GDM1 (cell line): ENCODE results near the gene TAAR5.
"Not testable (repeated sequence)": the region's sequence is repeated elsewhere in the genome, so short reads cannot be mapped to it uniquely, and the experiment has no call there.

ENCODE experiments used
- DNase-seq: peaks from one replicate; lab custom pipeline; 2025; lab: John Stamatoyannopoulos, UW

Gene TAAR5, protein sequence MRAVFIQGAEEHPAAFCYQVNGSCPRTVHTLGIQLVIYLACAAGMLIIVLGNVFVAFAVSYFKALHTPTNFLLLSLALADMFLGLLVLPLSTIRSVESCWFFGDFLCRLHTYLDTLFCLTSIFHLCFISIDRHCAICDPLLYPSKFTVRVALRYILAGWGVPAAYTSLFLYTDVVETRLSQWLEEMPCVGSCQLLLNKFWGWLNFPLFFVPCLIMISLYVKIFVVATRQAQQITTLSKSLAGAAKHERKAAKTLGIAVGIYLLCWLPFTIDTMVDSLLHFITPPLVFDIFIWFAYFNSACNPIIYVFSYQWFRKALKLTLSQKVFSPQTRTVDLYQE

DNA sequence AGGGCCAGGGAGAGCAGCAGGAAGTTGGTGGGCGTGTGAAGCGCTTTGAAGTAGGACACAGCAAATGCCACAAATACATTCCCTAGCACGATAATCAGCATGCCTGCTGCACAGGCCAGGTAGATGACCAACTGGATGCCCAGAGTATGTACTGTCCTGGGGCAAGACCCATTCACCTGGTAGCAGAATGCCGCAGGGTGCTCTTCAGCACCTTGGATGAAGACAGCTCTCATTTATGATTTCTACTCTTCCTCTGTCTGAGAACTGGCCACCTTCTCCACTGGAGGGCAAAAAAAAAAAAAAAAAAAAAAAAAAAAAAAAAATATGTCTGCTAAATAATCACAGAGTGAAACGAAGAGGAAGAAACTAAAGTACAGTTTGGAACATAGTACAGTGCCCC, at the start of gene TAAR5:
Gene TAAR5 (minus strand): TSS at position 288 of the 400 bp plus-strand sequence. CDS start 55 bp downstream, at position 233.
- DNase-seq, result no peak

DNA sequence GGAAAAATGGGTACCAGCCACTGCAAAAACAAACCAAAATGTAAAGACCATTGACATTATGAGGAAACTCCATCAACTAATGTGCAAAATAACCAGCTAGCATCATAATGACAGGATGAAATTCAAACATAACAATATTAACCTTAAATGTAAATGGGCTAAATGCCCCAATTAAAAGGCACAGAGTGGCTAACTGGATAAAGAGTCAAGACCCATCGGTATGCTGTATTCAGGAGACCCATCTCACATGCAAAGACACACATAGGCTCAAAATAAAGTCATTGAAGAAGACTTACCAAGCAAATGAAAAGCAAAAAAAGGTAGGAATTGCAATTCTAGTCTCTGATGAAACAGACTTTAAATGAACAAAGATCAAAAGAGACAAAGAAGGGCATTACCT, 47.6 kb upstream of the TAAR5 start:
- DNase-seq, result not testable (repeated sequence)

DNA sequence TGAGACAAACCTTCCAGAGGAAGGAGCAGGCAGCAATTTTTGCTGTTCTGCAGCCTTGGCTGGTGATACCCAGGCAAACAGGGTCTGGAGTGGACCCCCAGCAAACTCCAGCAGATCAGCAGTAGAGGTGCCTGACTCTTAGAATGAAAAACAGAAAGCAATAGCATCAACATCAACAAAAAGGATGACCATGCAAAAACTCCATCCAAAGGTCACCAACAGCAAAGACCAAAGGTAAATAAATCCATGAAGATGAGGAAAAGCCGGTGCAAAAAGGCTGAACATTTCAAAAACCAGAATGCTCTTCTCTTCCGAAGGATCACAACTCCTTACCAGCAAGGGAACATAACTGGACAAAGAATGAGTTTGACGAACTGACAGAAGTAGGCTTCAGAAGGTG, 46.4 kb upstream of the TAAR5 start:
- not testable (repeated sequence) for DNase-seq

DNA sequence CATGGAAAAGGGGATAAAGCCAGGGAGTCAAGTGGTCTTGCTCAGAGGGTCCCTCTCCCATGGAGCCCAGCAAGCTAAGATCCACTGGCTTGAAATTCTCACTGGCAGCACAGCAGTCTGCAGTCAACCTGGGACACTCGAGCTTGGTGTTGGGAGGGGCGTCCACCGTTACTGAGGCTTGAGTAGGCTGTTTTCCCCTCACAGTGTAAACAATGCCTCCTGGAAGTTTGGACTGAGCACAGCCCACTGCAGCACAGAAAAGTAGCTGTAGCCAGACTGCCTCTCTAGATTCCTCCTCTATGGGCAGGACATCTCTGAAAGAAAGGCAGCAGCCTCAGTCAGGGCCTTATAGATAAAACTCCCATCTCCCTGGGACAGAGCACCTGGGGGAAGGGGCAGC, 45.7 kb upstream of the TAAR5 start:
- DNase-seq, result not testable (repeated sequence)

DNA sequence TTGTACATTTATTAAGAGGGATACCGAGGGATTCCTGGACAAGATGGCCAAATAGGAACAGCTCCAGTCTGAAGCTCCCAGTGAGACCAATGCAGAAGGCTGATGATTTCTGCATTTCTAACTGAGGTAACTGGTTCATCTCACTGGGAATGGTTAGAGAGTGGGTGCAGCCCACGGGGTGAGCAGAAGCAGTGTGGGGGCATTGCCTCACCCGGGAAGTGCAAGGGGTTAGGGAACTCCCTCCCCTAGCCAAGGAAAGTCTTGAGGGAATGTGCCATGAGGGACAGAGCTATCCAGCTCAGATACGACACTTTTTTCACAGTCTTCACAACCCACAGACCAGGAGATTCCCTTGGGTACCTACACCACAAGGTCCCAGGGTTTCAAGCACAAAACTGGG, 45.3 kb upstream of the TAAR5 start:
- no peak for DNase-seq

DNA sequence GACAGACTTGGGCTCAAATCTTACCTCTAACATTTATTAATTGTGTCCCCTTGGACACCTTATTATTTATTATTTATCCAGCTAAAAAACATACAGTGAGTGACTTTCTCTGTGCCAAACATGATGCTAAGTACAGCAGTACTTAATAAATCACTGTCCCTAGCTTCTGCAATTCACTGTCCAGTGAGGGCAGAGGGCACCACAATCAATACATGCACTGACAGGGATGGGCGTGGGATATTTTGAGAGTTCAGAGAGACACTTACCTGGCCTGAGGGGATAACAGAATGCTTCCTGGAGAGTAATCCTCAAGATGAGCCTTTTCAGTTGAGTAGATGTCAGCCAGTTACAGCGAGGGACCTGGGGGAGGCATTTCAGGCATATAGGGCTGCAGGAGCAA, 43.8 kb upstream of the TAAR5 start:
- DNase-seq, result no peak

DNA sequence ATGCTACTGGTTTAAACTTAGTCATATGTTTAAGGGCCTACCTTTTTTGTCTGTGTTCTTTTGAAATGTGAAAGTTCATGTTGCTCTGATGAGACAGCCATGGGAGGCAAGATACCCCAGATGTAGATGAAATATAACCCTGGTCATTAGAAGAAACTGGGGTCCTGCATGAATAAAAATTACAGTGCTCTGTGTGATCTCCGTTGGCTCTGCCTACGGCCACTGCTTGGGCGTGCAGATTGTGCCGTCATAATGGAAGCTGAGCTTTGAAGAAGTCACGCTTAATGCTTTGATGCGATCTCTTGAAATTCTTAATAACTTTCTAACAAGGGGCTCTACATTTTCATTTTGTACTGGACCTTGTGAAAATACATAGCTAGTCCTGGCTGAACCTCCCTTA, 34.6 kb upstream of the TAAR5 start, which contains the start of gene TAAR2:
Gene TAAR2 (minus strand): TSS at position 101 of the 400 bp plus-strand sequence. CDS start 0 bp downstream, at position 101.
- no peak for DNase-seq

DNA sequence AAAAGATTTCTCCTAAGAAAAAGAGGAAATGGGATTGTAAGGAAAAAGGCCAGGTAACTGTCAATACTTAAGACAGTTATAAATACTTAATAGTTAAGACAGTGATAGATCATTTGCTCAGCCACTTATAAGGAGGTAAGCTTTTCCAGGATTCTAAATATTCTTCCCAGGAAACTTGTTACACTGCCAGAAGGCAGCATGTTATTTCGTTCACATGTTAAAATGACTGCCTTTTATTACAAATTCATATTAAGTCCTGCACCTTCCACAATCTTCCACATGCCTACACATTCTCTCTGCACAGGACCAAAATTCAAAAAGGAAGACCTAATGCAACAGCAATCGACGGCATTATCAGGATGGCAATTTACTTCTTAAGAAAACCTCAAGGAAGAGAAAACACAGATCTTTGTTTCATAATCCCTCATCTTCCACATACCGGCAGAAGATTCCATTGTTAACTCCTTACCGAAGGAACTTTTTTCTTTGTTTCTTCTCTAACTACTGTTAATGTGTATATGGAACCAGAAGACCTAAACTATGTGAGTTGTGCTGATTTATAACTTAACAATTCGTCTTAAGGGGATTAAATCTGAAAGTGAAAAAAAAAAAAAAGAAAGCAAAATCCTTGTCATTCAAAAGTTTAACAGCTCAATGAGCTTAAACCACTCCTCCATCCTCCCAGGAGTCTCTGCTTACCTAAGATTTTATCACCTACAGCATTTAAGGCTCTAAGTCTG, 33.7 kb upstream of the TAAR5 start:
- no peak for DNase-seq

DNA sequence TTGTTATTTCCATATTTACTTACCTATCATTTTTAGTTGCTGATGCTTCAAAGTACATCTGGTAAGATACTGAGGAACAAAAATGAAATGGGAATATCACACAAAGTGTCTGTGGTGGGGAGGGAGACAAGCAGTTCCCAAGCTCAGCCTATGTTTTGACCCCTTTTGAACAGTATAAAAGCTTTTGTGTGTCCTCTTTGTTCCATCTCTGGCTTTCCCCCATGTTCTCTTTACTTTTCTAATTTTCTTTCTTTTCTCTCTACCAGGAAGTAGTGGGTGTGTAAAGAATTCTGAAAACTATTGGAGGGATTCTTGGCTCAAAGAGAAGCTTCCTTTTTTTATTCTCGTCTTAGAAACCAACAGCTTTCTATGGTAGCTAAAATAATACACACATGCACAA, 27.1 kb upstream of the TAAR5 start:
- no peak for DNase-seq

DNA sequence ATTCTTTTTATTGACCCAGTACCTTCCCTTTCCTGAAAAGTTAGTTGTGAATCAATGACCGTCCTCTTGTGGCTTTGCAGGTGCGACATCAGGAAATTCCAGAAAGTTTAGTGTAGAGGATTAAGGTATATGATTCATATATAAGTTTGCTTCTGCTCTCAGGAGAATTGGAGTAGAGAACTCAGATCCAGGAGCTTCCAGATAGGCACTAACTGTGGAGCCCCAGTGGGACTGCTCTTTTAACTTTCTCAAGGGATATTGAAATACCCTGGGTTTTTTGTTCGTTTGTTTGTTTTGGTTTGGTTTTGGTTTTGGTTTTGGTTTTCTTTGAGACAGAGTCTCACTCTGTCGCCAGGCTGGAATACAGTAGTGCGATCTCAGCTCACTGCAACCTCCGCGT, 25.0 kb upstream of the TAAR5 start:
- DNase-seq, result no peak

DNA sequence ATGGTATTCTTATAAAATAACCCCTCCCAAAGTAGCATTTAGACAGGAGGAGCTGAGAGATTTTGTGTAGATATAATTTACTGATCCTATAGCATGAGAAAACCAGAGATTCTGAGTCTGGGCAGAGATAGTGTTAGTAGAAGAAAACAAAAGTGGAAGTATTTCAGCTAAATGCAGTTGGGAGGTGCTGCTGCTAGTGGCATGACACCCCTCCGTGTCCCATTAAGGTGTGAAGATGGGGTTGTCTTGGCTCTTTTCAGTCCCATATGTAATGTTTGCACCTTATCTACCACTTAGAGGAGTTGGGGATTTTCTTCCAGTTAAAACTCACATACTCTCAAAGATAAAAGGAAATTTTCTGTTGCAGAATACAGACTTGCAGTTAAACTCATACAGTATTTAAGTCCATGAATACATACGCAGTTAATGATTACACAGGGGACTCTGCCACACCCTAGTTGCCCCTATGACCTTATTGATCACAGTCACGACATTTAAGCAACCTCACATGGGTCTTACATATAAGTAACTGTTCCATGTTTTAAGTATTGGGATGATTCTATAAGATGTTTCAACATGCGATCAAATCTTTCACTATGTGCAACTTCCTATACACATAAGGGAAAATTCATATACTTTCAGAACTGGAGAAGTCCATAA, 23.0 kb upstream of the TAAR5 start:
- DNase-seq, result no peak

DNA sequence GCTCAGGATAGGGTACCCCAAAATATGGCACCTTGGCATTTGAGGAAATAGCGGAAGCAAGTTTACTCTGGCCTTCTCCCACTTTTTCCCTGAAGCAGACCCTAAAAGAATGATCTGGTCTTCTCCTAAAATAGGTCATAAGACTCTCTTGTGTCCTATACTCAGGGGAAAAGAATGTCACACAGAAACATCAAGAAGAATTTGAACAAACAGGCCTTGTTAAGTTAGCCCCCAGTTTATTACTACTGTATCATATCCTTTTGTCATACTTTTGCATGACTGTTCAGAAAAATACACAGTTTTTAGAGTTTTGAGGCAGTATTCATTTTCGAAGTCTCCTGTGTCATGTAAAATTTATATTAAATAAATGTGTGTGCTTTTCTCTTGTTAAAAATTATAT, 22.1 kb upstream of the TAAR5 start:
- no peak for DNase-seq

DNA sequence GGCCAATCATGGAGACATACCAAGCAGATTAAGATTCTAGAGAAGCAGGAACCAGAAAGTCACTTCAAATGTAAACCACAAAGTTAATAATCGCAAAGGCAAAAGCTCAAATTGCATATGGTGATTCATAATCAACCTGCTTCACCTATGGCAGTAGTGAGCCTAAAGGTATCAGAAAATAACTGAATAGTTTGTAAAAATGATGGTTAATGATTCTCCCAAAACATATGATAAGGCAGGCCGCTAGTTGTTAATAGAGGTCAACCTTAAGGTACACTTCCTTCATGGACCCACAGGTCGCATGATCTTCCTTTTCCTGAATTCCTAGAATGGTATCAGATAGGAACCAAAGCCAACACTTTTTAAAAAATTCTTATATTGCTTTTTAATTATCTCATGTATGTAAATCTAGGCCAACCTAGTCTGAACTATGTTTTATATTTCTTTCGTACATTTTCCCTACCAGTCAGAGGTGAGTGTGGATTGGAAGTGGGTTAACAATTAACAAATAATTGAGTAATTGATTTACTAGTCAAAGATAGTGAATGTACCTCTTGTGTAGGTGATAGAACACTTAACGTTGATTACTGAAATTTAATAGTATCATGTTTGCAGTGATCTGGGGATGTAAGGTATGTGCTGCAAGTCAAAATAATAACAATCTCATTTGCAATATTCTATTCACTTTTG, 18.1 kb upstream of the TAAR5 start:
- DNase-seq, result no peak

DNA sequence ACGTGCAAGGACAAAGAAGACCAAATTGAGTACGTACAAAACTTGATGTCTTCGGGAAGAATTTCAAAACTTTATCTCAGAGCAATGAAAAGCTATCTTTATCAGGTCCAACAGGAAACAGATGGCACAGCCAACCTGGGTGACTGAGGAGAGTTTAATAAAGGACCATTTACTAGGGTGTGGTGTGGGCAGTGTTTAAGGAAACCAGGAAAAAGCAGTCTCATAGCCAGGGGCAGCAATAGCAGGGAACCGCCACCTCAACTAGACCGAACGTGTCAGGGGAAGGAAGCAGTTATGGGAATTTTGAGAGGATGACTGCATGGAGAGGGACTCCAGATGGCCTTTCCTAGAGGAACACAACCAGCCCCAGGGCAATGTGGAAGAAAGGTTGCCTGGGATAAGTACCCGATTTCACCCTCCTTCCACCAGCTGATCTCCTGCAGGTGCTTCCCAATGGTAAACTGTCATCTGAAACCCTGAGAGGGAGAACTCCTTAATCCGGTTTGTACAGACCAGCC, 15.2 kb upstream of the TAAR5 start:
- no peak for DNase-seq

DNA sequence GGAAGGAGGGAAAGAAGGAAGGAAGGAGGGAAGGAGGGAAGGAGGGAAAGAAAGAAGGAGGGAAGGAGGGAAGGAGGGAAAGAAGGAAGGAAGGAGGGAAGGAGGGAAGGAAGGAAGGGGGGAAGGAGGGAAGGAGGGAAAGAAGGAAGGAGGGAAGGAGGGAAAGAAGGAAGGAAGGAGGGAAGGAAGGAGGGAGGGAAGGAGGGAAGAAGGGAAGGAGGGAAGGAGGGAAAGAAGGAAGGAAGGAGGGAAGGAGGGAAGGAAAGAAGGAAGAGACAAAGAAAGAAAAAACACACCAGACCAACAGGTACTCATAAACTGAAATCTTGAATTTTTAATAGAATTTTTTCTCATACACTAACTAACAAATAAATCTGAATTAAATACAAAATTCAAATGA, 11.4 kb upstream of the TAAR5 start:
- DNase-seq, result not testable (repeated sequence)

DNA sequence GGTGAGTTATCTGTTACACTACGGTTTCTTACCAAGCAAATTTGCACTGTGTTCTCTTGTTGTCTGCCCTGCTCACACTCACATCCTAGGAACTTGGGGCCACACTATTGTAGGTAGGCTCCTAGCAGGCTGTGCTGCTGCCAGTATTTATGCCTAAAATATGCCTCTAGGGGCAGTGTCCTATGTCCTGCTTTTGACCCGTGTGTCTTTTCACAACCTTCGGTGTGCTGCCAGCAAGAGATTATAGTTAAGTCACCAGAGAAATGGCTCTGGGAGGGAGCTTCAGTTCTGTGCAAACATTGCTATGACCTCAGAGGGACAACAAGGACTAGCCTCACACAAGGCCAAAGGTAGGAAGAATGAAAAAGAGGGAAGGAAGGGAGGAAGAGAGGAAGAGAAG, 8.9 kb upstream of the TAAR5 start:
- no peak for DNase-seq

DNA sequence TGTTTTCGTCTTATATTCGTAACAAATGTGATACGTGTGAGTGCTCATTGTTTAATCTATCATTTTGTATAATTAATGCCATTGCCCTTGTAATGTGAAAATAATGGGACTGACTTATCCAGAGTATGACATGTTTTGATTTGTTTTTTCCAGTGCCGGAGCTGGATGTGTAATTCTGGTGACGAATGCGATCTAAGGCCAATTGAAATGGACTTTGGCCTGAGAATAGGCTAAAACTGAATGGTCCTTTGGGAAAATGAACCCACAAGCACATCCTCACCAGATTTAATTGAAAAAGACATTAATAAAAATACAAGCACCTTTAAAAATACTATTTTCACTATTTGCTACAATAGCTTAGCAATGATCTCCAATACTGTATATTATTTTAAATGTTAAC, 6.7 kb upstream of the TAAR5 start:
- DNase-seq, result no peak

DNA sequence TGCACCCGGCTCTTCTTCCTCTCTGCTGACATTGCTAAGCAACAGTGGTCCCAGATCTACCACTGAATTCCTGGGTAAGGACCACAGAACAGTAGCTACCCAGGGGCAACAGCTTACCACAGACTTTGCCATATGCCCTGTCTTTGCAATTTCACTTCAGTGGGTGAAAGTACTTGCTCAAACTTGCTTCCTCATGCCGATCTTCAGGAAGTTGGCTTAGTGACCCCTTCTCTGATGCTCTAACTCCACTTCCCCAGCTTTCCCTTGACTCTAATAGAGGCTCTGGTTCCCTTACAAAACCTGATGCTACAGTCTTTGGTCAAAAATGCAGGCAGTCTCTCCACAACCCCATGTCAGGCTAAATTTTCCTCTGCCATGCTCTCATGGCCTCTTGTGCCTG, 3.3 kb upstream of the TAAR5 start:
- peak; percentile 78 for DNase-seq

DNA sequence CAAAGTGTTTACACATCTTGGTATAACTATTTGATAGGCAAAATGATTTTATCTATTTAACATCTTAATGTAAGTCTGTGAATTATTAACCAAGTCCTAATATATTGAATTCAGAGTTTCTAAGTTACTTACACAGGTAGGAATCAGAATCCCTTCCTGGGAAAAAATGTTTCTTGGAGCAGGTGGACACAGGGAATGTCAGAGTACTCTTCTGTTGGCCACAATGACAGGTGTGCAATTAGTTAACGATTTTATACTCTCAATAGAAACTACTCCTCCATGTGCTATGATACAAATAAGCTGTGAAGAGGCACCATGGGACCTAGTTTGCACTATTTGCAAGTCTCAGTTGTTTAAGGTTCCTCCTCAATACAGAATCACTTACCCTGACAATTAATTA, 821 bp upstream of the TAAR5 start:
- DNase-seq, result no peak

DNA sequence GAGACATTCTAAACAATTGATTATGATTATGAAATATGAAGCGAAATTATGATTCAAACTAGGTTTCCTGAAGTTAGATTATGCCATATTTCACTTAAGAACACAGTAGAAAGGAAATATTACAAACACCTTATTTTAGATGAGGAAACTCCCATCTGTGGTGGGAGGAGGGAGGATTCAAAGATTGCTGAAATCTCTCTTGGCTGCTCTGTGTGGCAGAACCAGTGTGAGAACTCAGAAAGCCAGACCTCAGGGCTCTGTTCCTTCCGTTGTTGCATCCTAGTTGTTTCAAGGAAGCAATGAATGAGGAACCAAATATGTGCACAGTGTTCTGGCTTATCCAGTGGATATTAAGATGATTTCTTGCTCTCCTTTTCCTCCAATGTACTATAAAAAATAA, 2.1 kb downstream of the TAAR5 start:
- peak; percentile 11 for DNase-seq

DNA sequence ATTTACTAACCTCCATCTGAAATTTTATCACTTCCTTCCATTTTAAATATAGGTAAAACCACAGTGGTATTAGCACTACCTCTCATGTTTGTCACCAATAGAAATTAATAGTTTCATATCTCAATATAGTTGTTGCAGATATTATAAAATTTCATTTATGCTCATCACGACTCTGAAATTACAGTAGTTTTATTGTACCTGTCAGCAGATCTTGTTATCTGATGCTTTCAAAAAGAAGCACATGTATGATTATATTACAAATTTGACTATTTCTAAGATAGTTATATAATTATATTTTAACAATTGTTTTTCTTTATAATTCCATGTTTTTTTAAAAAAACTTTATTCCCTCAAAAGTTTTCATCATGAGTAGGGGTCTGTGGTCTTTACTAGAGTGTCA, 4.8 kb downstream of the TAAR5 start:
- DNase-seq, result no peak

DNA sequence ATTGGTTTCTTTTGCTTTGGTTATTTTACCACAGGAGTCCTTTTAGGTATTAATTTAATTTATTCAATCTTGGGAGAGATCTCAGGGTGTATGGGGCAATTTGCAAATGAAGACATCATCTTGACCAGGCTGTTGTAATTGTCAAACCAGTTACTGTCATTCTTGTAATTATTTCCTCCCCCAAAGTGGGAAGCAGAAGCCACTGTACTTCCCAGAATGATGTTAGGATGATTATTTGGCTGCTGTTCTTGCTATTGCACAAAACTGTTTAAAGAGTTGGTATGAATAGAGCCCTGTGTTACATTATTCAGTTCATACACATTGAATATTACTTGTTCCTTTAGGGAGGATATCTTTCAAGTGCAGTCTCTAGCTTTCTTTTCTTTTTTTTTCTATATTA, 17.8 kb downstream of the TAAR5 start:
- no peak for DNase-seq
